ENCODE results near the gene MYL1.

DNA sequence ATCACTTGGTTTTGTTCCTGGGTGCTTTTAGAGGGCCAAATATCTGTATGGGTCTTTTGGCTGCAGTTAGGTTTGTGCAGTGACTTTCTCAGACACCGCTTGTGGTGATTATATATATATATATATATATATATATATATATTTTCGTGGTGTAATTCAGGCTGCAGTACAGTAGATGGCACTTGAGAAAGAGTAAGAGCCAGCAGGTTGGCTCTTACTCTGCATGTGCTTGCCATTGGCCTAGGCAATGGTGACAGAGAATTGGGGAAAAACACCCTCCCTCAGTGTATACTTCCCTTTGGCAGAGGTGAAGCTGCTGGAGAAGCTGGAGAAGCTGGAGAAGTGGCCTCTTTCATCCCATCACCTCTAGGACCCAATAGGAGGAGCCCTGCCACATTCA, 22.2 kb upstream of the MYL1 start:
- TF ChIP-seq CTCF (conservative IDR thresholded peaks at IDR 0.05; ENCODE audit: low read length) (0 out of 2 replicates have a peak, but pooled peaks have one; percentile 9), EZH2phosphoT487 (IDR thresholded peaks at IDR 0.05; ENCODE audit: borderline replicate concordance) (no peak)
